CD4-positive, CD25-positive, alpha-beta regulatory T cell (primary cell): ENCODE data around the gene RPRD1A. TPM values are rescaled to one million over a fixed set of nuclear protein-coding genes. Genes with fewer than 3 reads are reported as not detected.
A peak's percentile ranks its signal among the peaks of the same experiment; 100 is the strongest.
"Not testable (repeated sequence)": the region's sequence is repeated elsewhere in the genome, so short reads cannot be mapped to it uniquely, and the experiment has no call there.

Experiments
- ATAC-seq, 2 donors: fragments of 150-1000 bp; cut with Tn5 transposase; one replicate each; pipeline ENCODE4 v1.10.0; 2021; ENCODE audit warnings: low read depth in 2 of 2, moderate number of reproducible peaks in 2 of 2, moderate library complexity in 1 of 2
- DNase-seq, 3 donors: peaks; one replicate each; pipeline versions ENCODE4 v3.0.0 to v3.0.0-alpha.2; 2012 to 2022; ENCODE audit warnings: mixed read lengths in 1 of 3
- H3K27ac ChIP-seq: one replicate; pipeline ENCODE4 v1.7.0; 2013; ENCODE audit warnings: mild to moderate bottlenecking, low read length; ENCODE audit not compliant: insufficient read depth, poor library complexity, severe bottlenecking
- H3K27me3 ChIP-seq: one replicate; pipeline ENCODE4 v1.7.0; 2013; ENCODE audit warnings: low read length; ENCODE audit not compliant: control insufficient read depth, insufficient read depth
- H3K36me3 ChIP-seq: one replicate; pipeline ENCODE4 v1.7.0; 2013; ENCODE audit warnings: mild to moderate bottlenecking, low read length, moderate library complexity; ENCODE audit not compliant: control insufficient read depth, insufficient read depth
- H3K4me1 ChIP-seq: 2 replicates; pipeline ENCODE4 v1.7.0; 2013; ENCODE audit warnings: mild to moderate bottlenecking, low read length; ENCODE audit not compliant: insufficient read depth, control insufficient read depth, poor library complexity, severe bottlenecking
- H3K4me3 ChIP-seq: one replicate; pipeline ENCODE4 v1.7.0; 2013; ENCODE audit warnings: low read depth, mild to moderate bottlenecking, low read length, moderate library complexity
- H3K9me3 ChIP-seq, 2 experiments: 1 replicate in 1 of 2; 2 replicates in 1 of 2; pipeline ENCODE4 v1.7.0; 2013; ENCODE audit warnings: low read length in 2 of 2, mild to moderate bottlenecking in 1 of 2, moderate library complexity in 1 of 2; ENCODE audit not compliant: control insufficient read depth in 2 of 2
- H3K27ac Mint-ChIP-seq, 3 donors: one replicate each; pipeline ENCODE4 v1.8.0; 2020 to 2022; ENCODE audit warnings: mild to moderate bottlenecking in 3 of 3, mixed read lengths in 3 of 3, moderate library complexity in 2 of 3
- H3K27me3 Mint-ChIP-seq: one replicate; pipeline ENCODE4 v1.8.0; 2022; ENCODE audit warnings: mild to moderate bottlenecking, mixed read lengths
- H3K36me3 Mint-ChIP-seq: one replicate; pipeline ENCODE4 v1.8.0; 2020; ENCODE audit warnings: mixed read lengths
- H3K4me1 Mint-ChIP-seq, 4 donors: one replicate each; pipeline ENCODE4 v1.8.0; 2020 to 2022; ENCODE audit warnings: mixed read lengths in 4 of 4, mild to moderate bottlenecking in 1 of 4
- H3K4me3 Mint-ChIP-seq, 4 donors: one replicate each; pipeline ENCODE4 v1.8.0; 2020 to 2022; ENCODE audit warnings: mild to moderate bottlenecking in 4 of 4, mixed read lengths in 4 of 4, moderate library complexity in 3 of 4
- H3K9me3 Mint-ChIP-seq, 7 donors: one replicate each; pipeline ENCODE4 v1.8.0; 2020 to 2022; ENCODE audit warnings: mixed read lengths in 7 of 7, mild to moderate bottlenecking in 3 of 7, moderate library complexity in 2 of 7
- polyA plus RNA-seq, 4 donors: library from polyadenylated mRNA; unstranded; fragments of 300-500 nt; fragmentation: Illumina TruSeq; gene quantifications; one replicate each; pipeline ENCODE4 v1.2.3, GENCODE V29; 2021
- total RNA-seq: library from RNA; stranded (reverse); gene quantifications from one replicate; pipeline ENCODE4 v1.2.3, GENCODE V29; 2022

RPRD1A gene
- total and polyA plus RNA-seq, 5 donors from 2014 or later = 8.2 to 20.3 (median 10.5) TPM

GRCh38 chr18:36077764-36078163 lies 10.4 kb upstream of the RPRD1A start:
- not testable (repeated sequence) for H3K27ac ChIP-seq, H3K36me3 Mint-ChIP-seq, H3K27ac Mint-ChIP-seq, H3K36me3 ChIP-seq, H3K27me3 ChIP-seq, H3K4me3 Mint-ChIP-seq, H3K4me1 ChIP-seq, DNase-seq, H3K4me1 Mint-ChIP-seq, ATAC-seq, H3K4me3 ChIP-seq
- Mint-ChIP-seq H3K9me3 (peaks cover 0 to 16% (median 3%) of the 10 kb centered on the region in 7 donors), H3K27me3 (peaks cover 52% of the 10 kb centered on the region)
- peaks cover 5 to 12% of the 10 kb centered on the region in 2 experiments for H3K9me3 ChIP-seq

- no peak overlapping the region for H3K4me3 ChIP-seq
- peaks cover 0 to 10% (median 2%) of the 10 kb centered on the region in 7 donors for H3K9me3 Mint-ChIP-seq
- DNase-seq = no peak
- no peak overlapping the region for H3K27ac Mint-ChIP-seq
- H3K27ac ChIP-seq = no peak overlapping the region
- no peaks in the 10 kb centered on the region for H3K36me3 ChIP-seq
- no peaks in the 10 kb centered on the region for H3K36me3 Mint-ChIP-seq
- peaks cover 6% of the 10 kb centered on the region for H3K27me3 ChIP-seq
- ATAC-seq = no peak
- H3K9me3 ChIP-seq = peaks cover 5 to 9% of the 10 kb centered on the region in 2 experiments
- no peaks in the 10 kb centered on the region for H3K4me1 ChIP-seq
- H3K4me3 Mint-ChIP-seq = no peak overlapping the region
- no peaks in the 10 kb centered on the region for H3K4me1 Mint-ChIP-seq
- H3K27me3 Mint-ChIP-seq = peaks cover 36% of the 10 kb centered on the region
These were observed 8.7 kb upstream of the RPRD1A start for GRCh38 chr18:36075862-36076587.

DNA sequence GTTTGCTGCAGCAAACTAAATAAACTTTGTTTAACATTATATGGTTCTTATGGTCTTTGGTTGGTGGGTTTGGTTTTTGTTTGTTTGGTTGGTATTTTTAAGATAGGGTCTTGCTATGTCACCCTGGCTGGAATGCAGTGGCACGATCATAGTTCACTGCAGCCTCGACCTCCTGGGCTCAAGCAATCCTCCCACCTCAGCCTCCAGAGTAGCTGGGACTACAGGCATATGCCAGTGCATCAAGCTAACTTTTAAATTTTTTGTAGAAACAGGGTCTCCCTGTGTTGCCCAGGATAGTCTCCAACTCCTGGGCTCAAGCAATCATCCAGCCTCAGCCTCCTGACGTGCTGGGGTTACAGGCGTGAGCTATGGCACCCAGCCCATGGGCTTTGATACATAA lies 7.1 kb upstream of the RPRD1A start:
- no peaks in the 10 kb centered on the region for H3K4me1 Mint-ChIP-seq
- H3K4me3 Mint-ChIP-seq = no peak overlapping the region
- Histone ChIP-seq H3K27ac (no peak overlapping the region), H3K4me3 (no peak overlapping the region), H3K4me1 (no peaks in the 10 kb centered on the region), H3K36me3 (no peaks in the 10 kb centered on the region), H3K9me3 (no peaks in the 10 kb centered on the region), H3K27me3 (peaks cover 3% of the 10 kb centered on the region)
- no peak overlapping the region for H3K27ac Mint-ChIP-seq
- no peaks in the 10 kb centered on the region for H3K36me3 Mint-ChIP-seq
- peaks cover 0 to 2% (median 0%) of the 10 kb centered on the region in 7 donors for H3K9me3 Mint-ChIP-seq
- H3K27me3 Mint-ChIP-seq = peaks cover 24% of the 10 kb centered on the region
- ATAC-seq (no peak), DNase-seq (no peak)

- H3K9me3 ChIP-seq = no peaks in the 10 kb centered on the region
- H3K27ac ChIP-seq = no peak overlapping the region
- no peak overlapping the region for H3K4me3 Mint-ChIP-seq
- H3K27ac Mint-ChIP-seq = no peak overlapping the region
- peaks cover 0 to 2% (median 0%) of the 10 kb centered on the region in 7 donors for H3K9me3 Mint-ChIP-seq
- H3K36me3 Mint-ChIP-seq = no peaks in the 10 kb centered on the region
- peaks cover 18% of the 10 kb centered on the region for H3K27me3 Mint-ChIP-seq
- no peak overlapping the region for H3K4me3 ChIP-seq
- no peaks in the 10 kb centered on the region for H3K4me1 Mint-ChIP-seq
- no peaks in the 10 kb centered on the region for H3K4me1 ChIP-seq
- no peak for DNase-seq
- ATAC-seq = no peak
- peaks cover 3% of the 10 kb centered on the region for H3K27me3 ChIP-seq
- no peaks in the 10 kb centered on the region for H3K36me3 ChIP-seq
These were observed 6.3 kb upstream of the RPRD1A start for GRCh38 chr18:36073676-36074075.

GRCh38 chr18:36072406-36072805 lies 5.0 kb upstream of the RPRD1A start:
- not testable (repeated sequence) for H3K4me3 Mint-ChIP-seq, H3K36me3 Mint-ChIP-seq, H3K27ac ChIP-seq, H3K9me3 Mint-ChIP-seq, H3K4me3 ChIP-seq, H3K36me3 ChIP-seq, H3K27me3 ChIP-seq, H3K27ac Mint-ChIP-seq, ATAC-seq, DNase-seq, H3K4me1 Mint-ChIP-seq, H3K4me1 ChIP-seq, H3K9me3 ChIP-seq
- peaks cover 18% of the 10 kb centered on the region for H3K27me3 Mint-ChIP-seq

DNA sequence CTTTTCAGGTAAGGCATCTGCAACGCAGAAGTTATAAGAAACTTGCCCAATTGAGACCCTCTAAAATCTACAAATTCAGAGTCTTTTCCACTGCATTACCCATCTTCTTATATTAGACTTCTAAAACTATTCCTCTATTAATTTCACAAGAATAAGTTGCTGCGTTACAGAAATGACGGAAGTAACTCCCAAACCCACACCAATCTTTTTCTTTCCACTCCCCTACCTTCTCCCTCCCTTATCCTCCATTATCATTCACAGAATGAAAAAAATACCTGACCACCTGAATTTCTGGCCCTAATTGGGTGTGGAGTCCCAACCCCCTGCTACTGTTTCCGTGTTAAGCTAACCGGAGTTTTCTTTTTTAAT lies 689 bp downstream of the RPRD1A start:
- peaks cover 21% of the 10 kb centered on the region for H3K4me1 ChIP-seq
- H3K36me3 ChIP-seq = no peaks in the 10 kb centered on the region
- peaks cover 0 to 2% (median 0%) of the 10 kb centered on the region in 7 donors for H3K9me3 Mint-ChIP-seq
- H3K9me3 ChIP-seq = no peaks in the 10 kb centered on the region
- H3K4me3 ChIP-seq = peak overlapping the region; percentile 95
- ATAC-seq (no peak), DNase-seq (peak in 1 of 3 donors; percentile 5)
- H3K4me1 Mint-ChIP-seq = peaks cover 34 to 51% (median 38%) of the 10 kb centered on the region in 4 donors
- no peaks in the 10 kb centered on the region for H3K27me3 ChIP-seq
- peak overlapping the region; percentile 95 to 99 (median 98) for H3K4me3 Mint-ChIP-seq
- H3K27ac Mint-ChIP-seq = peak overlapping the region; percentile 60 to 94 (median 93)
- H3K27ac ChIP-seq = peak overlapping the region; percentile 79
- H3K27me3 Mint-ChIP-seq = peaks cover 4% of the 10 kb centered on the region
- H3K36me3 Mint-ChIP-seq = peaks cover 11% of the 10 kb centered on the region

DNA sequence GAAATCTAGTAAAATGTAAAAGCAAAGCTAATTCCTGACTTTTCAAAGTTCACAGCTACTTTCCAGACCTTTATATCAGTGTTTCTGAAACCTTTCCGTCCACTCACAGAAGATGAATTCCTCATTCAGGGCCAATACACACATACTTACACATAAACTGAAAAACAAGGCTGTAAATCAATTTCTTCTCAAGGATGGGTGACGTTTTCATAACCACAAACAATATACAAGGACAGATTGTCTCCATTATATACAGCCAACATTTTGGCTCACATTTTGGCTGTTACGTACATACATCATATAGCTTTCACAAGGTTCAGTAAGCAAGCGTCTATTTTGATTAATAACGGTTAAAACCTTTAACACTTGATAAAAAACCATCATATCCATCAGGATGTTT lies 1.4 kb downstream of the RPRD1A start:
- no peaks in the 10 kb centered on the region for H3K9me3 ChIP-seq
- ATAC-seq = no peak

GRCh38 chr18:36064809-36065079 lies 2.6 kb downstream of the RPRD1A start:
- H3K4me3 ChIP-seq, H3K27ac ChIP-seq, DNase-seq, H3K27me3 ChIP-seq, H3K9me3 ChIP-seq, H3K9me3 Mint-ChIP-seq, ATAC-seq, H3K27me3 Mint-ChIP-seq, H3K36me3 ChIP-seq: not testable (repeated sequence)
- H3K4me1 ChIP-seq = peaks cover 21% of the 10 kb centered on the region
- H3K36me3 Mint-ChIP-seq = peaks cover 11% of the 10 kb centered on the region
- peak overlapping the region; percentile 32 to 83 (median 71) for H3K27ac Mint-ChIP-seq
- peaks cover 37 to 66% (median 43%) of the 10 kb centered on the region in 4 donors for H3K4me1 Mint-ChIP-seq
- H3K4me3 Mint-ChIP-seq = peak overlapping the region; percentile 13 to 76 (median 50)

More for the DNA sequence above, 1.4 kb downstream of the RPRD1A start:
- H3K27ac ChIP-seq = no peak overlapping the region
- H3K27me3 ChIP-seq = no peaks in the 10 kb centered on the region
- Mint-ChIP-seq H3K27me3 (peaks cover 4% of the 10 kb centered on the region), H3K4me1 (peaks cover 37 to 58% (median 43%) of the 10 kb centered on the region in 4 donors), H3K9me3 (peaks cover 0 to 2% (median 0%) of the 10 kb centered on the region in 7 donors), H3K4me3 (peak overlapping the region; percentile 95 to 99 (median 98)), H3K27ac (peak overlapping the region; percentile 7 to 94 (median 93)), H3K36me3 (peaks cover 11% of the 10 kb centered on the region)
- H3K4me1 ChIP-seq = peaks cover 21% of the 10 kb centered on the region
- no peak for DNase-seq
- H3K4me3 ChIP-seq = peak overlapping the region; percentile 95
- no peaks in the 10 kb centered on the region for H3K36me3 ChIP-seq
